ENCODE results near the gene NAALADL2. TPM values are rescaled to one million over a fixed set of nuclear protein-coding genes. Genes with fewer than 3 reads are reported as not detected.

The NAALADL2 gene
- total RNA-seq, 1 experiment from 2014 or later = 0.36 TPM

DNA sequence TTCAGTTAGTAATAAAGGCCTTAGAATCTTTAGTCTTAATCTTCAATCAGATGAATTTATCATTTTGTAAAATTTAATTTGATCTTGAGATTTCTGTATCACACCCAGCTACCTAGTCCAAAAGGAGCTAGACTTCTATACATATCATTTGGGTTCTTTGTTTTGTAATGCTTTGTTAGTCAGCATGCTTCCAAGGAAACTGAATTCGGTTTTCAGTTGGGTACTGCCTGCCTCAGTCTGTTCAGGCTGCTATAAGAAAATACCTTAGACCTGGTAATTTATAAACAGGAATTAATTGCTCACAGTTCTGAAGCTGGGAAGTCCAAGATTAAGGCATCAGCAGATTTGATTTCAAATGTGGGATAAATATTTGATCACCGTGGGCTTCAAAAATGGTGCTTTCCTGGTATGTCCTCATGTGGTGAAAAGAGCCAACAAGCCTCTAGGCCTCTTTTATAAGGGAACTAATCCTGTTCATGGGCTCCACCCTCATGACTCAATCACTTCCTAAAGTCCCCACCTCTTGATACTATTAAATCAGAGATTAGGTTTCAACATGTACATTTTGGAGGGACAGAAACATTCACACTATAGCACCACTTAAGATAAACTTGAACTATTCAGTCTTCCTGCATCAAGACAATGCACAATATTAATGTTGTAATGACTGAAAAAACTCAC lies 800.7 kb downstream of the NAALADL2 start:
- DNase-seq (ENCODE audit: low read depth) = no peak

DNA sequence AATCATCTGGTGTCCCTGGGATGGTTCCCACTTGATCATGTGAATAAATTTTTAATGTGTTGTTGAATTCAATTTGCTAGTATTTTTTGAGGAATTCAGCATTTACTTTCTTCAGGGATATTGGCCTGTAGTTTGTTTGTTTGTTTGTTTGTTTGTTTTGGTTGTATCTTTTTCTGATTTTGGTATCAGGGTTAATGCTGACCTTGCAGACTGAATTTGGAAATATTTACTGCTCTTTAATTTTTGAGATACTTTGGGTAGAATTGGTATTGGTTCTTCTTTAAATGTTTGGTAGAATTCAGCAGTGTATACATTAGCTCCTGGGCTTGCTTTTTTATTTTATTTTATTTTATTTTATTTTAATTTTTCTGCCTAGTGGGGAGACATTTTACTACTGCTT lies 803.7 kb downstream of the NAALADL2 start:
- DNase-seq (ENCODE audit: low read depth) = no peak

- no peak for DNase-seq (ENCODE audit: low read depth)
Measured at GRCh38 chr3:175664911-175665310, 805.8 kb downstream of the NAALADL2 start.

DNA sequence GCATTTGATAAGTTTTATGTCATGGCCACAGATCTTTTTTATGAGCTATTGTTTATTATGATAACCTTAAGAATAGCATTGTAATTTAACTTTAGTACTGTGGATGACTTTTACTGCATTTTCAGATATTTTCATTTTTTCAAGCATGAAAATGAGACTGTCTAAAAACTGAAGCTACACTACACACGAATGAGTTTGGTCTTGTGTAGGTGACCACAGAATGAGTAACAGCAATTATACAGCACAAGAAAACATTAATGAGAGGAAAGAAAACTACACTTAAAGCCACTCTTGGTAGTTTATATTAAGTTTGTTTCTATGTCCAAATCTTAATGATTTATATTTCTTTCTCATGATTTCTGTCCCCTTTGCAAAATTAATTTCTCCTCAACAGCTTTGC lies 809.2 kb downstream of the NAALADL2 start:
- no peak for DNase-seq (ENCODE audit: low read depth)

DNA sequence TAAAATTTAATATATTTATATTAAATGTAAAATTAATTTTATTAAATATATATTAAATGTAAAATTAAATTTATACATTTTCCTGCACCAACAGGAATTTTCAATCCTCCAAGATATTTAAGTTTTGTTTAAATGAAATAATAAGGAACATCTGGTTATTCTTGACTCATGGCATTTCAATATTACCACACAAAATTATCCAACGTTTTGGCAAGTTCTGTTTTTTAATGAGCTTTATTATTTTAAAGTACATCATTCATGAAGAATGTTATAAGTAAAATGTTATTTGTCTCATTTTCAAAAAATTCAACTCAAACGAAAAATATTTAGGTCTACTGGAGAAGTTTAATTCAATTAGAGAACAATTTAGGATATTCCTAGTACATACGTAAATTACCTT lies 811.4 kb downstream of the NAALADL2 start:
- DNase-seq (ENCODE audit: low read depth) = no peak

- no peak for DNase-seq (ENCODE audit: low read depth)
Measured at GRCh38 chr3:175672119-175672689, 813.1 kb downstream of the NAALADL2 start.

GRCh38 chr3:175679568-175679967 lies 820.4 kb downstream of the NAALADL2 start:
- DNase-seq (ENCODE audit: low read depth) = no peak

GRCh38 chr3:175692256-175692655 lies 833.1 kb downstream of the NAALADL2 start:
- DNase-seq (ENCODE audit: low read depth) = no peak

DNA sequence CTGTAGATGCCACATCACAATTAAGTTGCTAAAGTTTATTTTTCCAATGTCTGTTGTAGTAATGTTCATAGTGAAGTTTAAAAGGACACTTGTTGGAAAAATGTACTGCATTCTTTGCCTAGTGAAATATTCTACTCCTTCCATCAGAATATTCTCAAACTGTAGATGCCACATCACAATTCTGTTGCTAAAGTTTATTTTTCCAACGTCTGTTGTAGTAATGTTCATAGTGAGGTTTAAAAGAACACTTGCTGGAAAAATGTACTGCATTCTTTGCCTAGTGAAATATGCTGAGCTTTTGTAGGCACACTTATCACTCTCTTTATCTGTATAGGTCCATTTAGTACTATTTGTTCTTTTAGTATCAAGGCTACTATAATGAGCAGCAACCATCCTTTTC lies 836.1 kb downstream of the NAALADL2 start:
- no peak for DNase-seq (ENCODE audit: low read depth)

DNA sequence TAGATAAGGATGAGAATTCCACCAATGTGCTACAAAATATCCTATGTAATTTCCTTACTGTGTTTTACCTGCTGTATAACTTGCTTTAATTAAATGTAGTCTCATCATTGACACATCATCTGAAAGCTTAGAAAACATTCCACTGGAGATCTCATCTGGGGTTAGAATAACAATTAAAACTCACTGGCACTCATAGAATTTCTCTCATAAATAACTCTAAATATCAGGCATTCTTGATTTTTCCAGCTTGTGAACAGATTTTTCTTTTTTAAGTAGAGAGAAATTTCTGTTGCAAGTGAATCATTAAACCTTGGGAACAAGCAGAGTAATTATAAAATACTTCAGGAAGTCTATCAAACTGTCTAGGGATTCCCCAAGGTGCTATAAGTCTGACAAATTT lies 843.8 kb downstream of the NAALADL2 start:
- no peak for DNase-seq (ENCODE audit: low read depth)

DNA sequence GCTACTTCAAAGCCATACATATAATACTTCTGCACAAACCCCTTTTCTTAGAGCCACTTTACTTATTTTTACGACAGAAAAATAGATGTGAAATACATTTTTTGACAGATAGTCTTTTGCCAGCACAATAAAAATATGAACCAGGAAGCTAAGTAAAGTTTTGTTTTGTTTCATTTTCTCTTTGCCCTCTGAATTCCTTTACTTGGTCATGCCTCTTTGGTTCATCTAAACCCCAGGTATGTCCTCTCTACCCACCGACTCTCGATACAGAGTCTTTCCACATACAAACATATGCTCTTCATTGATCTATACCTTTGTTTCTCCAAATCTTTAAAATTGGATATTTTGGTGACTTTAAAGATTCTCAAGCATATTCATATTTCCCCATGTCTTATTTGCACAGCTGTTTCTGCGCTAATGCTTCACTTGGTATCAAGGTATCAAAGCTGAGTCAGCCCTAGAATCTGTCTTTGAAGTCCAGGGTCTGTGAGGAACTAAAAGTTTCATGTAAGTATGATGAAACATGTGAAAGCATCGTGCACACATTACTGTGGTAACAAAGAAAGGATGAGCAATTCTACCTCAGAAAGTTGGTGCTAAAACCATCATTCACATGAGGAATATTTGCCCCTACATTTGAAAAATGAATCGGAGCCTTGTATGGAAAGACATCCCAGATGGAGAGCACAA lies 845.4 kb downstream of the NAALADL2 start:
- DNase-seq (ENCODE audit: low read depth) = no peak

DNA sequence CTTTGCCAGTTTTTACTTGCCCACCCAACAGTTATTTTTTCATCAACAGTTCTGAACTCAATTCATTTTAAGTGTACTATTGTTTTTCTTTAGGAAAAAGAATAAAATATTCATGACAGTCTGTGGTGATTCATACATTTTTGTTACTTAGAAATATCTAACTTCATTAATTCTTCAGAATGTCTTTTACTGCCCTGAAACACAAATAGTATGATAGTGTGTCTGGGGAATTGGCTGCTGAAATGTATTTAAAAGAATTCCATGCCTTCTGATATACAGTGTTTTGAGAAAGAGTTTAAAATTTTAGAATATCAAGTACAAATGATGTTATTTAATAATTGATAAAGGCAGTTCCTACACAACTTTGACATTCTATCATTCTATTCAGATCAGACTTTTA lies 854.1 kb downstream of the NAALADL2 start:
- DNase-seq (ENCODE audit: low read depth) = no peak

DNA sequence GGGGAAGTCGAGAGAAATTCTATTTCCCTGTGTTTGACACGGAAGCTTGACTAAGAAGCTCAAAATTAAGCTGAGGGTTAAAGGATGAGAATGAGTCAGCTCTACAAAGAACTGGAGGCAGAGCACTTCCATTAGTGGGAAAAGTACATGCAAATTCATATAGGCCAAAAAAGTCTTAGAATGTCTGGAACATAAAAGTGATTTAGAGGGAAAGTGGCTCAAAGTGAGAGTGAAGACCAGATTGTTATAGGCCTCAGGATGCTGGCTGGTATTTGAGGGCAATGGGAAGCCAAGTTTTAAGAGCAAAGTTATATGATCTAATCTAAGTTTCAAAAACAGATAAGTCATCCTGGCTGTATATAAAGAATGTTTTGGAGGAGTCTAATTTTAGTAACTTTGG lies 857.3 kb downstream of the NAALADL2 start:
- DNase-seq (ENCODE audit: low read depth) = no peak

- DNase-seq (ENCODE audit: low read depth) = no peak
Measured at GRCh38 chr3:175726228-175726627, 867.1 kb downstream of the NAALADL2 start.

- DNase-seq (ENCODE audit: low read depth) = no peak
Measured at GRCh38 chr3:175728566-175728965, 869.4 kb downstream of the NAALADL2 start.

- DNase-seq (ENCODE audit: low read depth) = no peak
Measured at GRCh38 chr3:175729466-175729865, 870.3 kb downstream of the NAALADL2 start.

GRCh38 chr3:175731543-175731942 lies 872.4 kb downstream of the NAALADL2 start:
- no peak for DNase-seq (ENCODE audit: low read depth)

DNA sequence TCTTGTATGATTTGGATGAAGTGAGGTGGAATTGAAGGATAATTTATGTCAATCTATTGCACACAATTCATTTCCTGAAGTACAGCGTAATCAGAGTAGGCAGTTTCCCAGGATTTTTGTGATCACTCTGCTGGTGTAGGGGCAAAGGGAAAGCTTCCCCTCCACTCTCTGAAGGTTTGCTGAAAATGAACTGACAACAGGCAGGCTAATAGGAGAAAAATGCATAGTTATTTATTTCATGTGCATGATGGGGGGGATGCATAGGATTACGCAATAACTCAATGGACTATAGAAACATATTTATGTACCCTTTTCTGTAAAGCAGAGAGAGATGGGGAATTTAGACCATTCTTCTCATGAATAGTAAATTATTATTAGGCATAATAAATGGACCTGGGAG lies 872.9 kb downstream of the NAALADL2 start:
- no peak for DNase-seq (ENCODE audit: low read depth)

- DNase-seq (ENCODE audit: low read depth) = no peak
Measured at GRCh38 chr3:175735866-175736265, 876.7 kb downstream of the NAALADL2 start.

GRCh38 chr3:175737646-175738572 lies 878.8 kb downstream of the NAALADL2 start:
- DNase-seq (ENCODE audit: low read depth) = no peak

DNA sequence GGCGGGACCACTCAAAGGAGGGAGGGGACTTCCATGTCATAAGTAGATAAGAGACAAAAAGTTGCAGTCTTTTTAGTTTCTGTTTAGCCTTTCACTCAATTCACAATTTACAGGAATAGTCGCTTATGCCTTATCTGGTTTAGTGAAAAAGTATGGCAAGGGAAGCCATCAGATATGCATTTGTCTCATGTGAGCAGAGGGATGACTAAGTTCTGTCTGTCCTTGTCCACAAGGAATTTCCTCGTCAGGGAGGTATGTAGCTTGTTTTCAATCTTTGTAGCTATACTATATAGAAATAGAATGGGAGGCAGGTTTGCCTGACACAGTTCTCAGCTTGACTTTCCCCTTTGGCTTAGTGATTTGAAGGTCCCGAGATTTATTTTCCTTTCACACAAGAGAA lies 882.8 kb downstream of the NAALADL2 start:
- no peak for DNase-seq (ENCODE audit: low read depth)

- DNase-seq (ENCODE audit: low read depth) = no peak
Measured at GRCh38 chr3:175743733-175744400, 884.7 kb downstream of the NAALADL2 start.

Measured in RPMI7951 (cell line).